ENCODE data around the gene CACNB2. TPM values are rescaled to one million over a fixed set of nuclear protein-coding genes. Genes with fewer than 3 reads are reported as not detected.

Gene CACNB2
- total and polyA plus RNA-seq, 12 donors = 4.3 to 82.3 (median 12.9) TPM

- intact Hi-C loops (cut with DNase I) = no loop called here
- Histone ChIP-seq H3K4me3 (no peak overlapping the region), H3K9me3 (replicated peaks in 1 of 3) (no peaks in the 10 kb centered on the region)
These were observed 153.6 kb downstream of the CACNB2 start for GRCh38 chr10:18293536-18294510.

GRCh38 chr10:18294633-18295032 is 154.4 kb downstream of the CACNB2 start:
- H3K4me3 ChIP-seq = no peak overlapping the region
- H3K27me3 ChIP-seq = no peaks in the 10 kb centered on the region
- TF ChIP-seq CTCF (IDR thresholded peaks at IDR 0.05) = no peak
- no peak for TF ChIP-seq POLR2A (IDR thresholded peaks at IDR 0.05)
- no peak overlapping the region for H3K27ac ChIP-seq
- intact Hi-C loops (cut with DNase I) = no loop called here
- H3K4me1 ChIP-seq (replicated peaks in 1 of 2) = no peaks in the 10 kb centered on the region
- no peak for DNase-seq
- H3K9me3 ChIP-seq (replicated peaks in 1 of 3) = no peaks in the 10 kb centered on the region
- WGBS, 4 donors = 72 to 86% (median 83%) methylated on average over 4 of the region's 4 CpGs
- H3K36me3 ChIP-seq (replicated peaks in 1 of 2) = no peaks in the 10 kb centered on the region

More at GRCh38 chr10:18293536-18294510, 153.6 kb downstream of the CACNB2 start:
- H3K27ac ChIP-seq = no peak overlapping the region
- 78 to 85% (median 81%) methylated on average over 9 of the region's 9 CpGs for WGBS, 4 donors
- no peaks in the 10 kb centered on the region for H3K27me3 ChIP-seq
- no peak for DNase-seq
- no peaks in the 10 kb centered on the region for H3K36me3 ChIP-seq (replicated peaks in 1 of 2)
- H3K4me1 ChIP-seq (replicated peaks in 1 of 2) = no peaks in the 10 kb centered on the region
- TF ChIP-seq CTCF (IDR thresholded peaks at IDR 0.05) (no peak), POLR2A (IDR thresholded peaks at IDR 0.05) (no peak)

GRCh38 chr10:18297659-18298058 is 157.4 kb downstream of the CACNB2 start:
- no peak for DNase-seq
- Histone ChIP-seq H3K9me3 (replicated peaks in 1 of 3) (no peaks in the 10 kb centered on the region), H3K36me3 (replicated peaks in 1 of 2) (no peaks in the 10 kb centered on the region), H3K27ac (no peak overlapping the region), H3K4me3 (no peak overlapping the region), H3K4me1 (replicated peaks in 1 of 2) (no peaks in the 10 kb centered on the region), H3K27me3 (no peaks in the 10 kb centered on the region)
- TF ChIP-seq CTCF (IDR thresholded peaks at IDR 0.05) (no peak), POLR2A (IDR thresholded peaks at IDR 0.05) (no peak)
- intact Hi-C loops (cut with DNase I) = no loop called here
- 65 to 78% (median 74%) methylated on average over 5 of the region's 5 CpGs for WGBS, 4 donors

GRCh38 chr10:18298256-18298655 is 158.0 kb downstream of the CACNB2 start:
- H3K9me3 ChIP-seq (replicated peaks in 1 of 3) = no peaks in the 10 kb centered on the region
- WGBS, 4 donors = 91 to 95% (median 91%) methylated on average over 9 of the region's 9 CpGs
- DNase-seq = no peak
- H3K27ac ChIP-seq = no peak overlapping the region
- intact Hi-C loops (cut with DNase I) = no loop called here
- no peaks in the 10 kb centered on the region for H3K36me3 ChIP-seq (replicated peaks in 1 of 2)
- H3K27me3 ChIP-seq = no peaks in the 10 kb centered on the region
- TF ChIP-seq POLR2A (IDR thresholded peaks at IDR 0.05) (no peak), CTCF (IDR thresholded peaks at IDR 0.05) (no peak)
- H3K4me3 ChIP-seq = no peak overlapping the region
- no peaks in the 10 kb centered on the region for H3K4me1 ChIP-seq (replicated peaks in 1 of 2)

All from adrenal gland (tissue), 12 donors.